ENCODE results near the gene FAAP100. TPM values are rescaled to one million over a fixed set of nuclear protein-coding genes. Genes with fewer than 3 reads are reported as not detected.
"Not testable (repeated sequence)": the region's sequence is repeated elsewhere in the genome, so short reads cannot be mapped to it uniquely, and the experiment has no call there.

FAAP100 gene, protein sequence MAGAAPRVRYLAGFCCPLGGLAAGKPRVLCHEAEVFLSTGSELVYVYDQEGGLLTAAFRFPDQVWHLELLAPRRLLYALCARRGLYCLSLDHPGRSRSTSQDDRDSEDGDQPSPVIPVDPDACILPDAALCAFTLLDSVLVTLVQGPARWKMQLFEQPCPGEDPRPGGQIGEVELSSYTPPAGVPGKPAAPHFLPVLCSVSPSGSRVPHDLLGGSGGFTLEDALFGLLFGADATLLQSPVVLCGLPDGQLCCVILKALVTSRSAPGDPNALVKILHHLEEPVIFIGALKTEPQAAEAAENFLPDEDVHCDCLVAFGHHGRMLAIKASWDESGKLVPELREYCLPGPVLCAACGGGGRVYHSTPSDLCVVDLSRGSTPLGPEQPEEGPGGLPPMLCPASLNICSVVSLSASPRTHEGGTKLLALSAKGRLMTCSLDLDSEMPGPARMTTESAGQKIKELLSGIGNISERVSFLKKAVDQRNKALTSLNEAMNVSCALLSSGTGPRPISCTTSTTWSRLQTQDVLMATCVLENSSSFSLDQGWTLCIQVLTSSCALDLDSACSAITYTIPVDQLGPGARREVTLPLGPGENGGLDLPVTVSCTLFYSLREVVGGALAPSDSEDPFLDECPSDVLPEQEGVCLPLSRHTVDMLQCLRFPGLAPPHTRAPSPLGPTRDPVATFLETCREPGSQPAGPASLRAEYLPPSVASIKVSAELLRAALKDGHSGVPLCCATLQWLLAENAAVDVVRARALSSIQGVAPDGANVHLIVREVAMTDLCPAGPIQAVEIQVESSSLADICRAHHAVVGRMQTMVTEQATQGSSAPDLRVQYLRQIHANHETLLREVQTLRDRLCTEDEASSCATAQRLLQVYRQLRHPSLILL
- 25.9 TPM for polyA plus RNA-seq (2013, experiment 1 of 2; ENCODE audit: insufficient read length)
- 26.8 TPM for polyA plus RNA-seq (2013, experiment 2 of 2; ENCODE audit: insufficient read length)

GRCh38 chr17:81552244-81553017, at the start of gene FAAP100:
Gene FAAP100, minus strand, starts transcription at chr17:81552353. Its CDS starts 23 bp downstream, at chr17:81552330.
- peak; percentile 80 for DNase-seq

GRCh38 chr17:81601525-81602120, 49.5 kb upstream of the FAAP100 start:
- peak; percentile 78 for DNase-seq

- DNase-seq, result peak; percentile 84
These were observed 47.8 kb upstream of the FAAP100 start for GRCh38 chr17:81599719-81600486.

DNA sequence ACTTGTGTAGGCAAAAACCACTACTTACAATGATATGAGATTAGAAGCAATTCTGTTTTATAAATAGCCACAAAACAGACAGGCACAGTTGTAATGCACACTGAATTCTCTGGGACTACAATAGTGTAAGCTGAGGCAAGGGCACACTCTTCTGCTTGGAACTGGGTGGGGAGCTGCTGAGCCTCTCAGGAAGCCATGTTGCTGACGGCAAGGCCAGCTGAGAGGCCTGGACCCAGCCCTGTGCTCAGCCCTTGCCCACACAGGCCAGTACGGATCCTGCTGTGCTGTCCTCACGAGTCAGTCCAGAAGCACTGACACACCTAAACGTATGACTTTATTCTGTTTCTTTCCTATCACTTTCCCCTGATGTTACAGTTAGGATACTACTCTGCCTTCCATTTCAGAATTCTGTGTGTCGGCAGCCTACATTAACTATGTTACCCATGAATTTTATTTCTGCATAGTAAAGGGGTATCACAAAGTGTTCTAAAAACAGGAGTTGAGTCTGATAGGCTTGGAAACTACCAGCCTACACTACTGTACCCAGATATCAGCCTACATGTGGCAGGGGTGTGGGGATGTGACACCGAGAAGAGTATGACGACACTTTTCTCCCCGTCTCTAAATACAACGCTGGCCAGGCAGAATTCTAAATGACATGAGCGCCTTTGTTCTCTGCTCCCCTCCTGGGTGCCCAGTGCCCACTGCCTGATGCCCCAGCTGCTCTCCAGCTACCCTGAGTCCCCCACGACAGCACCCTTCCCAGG, 41.1 kb upstream of the FAAP100 start:
- no peak for DNase-seq

- no peak for DNase-seq
These were observed 39.8 kb upstream of the FAAP100 start for GRCh38 chr17:81591971-81592370.

DNA sequence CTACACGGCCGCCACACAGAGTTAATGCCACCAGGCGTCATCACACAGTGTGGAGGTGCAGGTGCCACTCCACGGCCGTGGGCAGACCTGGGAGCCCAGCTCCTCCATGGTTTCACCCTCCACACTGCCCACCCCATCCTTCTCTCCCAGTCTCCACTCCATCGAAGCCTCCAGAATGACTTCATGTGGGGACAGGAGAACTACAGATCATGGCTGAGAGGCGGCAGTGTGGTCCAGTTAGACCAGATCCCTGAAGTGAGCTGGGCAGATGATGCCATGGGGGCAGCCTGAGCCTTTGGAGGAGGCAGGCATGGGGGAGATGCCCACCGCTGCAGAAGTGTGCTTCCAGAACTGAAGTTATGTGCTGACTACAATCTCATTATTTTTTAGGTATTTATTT, 38.0 kb upstream of the FAAP100 start:
- DNase-seq, result no peak

DNA sequence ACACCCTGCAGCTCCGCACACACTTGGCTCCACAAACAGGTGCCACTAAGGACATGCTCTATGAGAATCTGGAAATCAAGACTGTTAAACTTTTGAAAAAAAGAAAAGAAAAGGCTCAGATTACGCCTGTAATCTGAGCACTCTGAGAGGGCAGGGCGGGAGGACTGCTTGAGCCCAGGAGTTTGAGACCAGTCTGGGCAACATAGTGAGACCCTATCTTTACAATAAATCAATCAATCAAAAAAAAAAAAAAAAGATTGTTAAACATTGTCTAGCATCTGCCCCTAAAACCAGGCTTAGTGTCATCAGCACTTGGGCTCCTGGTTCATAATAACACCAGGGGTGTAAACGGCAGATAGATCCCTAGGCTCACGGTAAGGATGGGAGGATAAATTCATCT, 37.5 kb upstream of the FAAP100 start:
- DNase-seq, result no peak

GRCh38 chr17:81586096-81586495, 33.9 kb upstream of the FAAP100 start:
- DNase-seq, result no peak

DNA sequence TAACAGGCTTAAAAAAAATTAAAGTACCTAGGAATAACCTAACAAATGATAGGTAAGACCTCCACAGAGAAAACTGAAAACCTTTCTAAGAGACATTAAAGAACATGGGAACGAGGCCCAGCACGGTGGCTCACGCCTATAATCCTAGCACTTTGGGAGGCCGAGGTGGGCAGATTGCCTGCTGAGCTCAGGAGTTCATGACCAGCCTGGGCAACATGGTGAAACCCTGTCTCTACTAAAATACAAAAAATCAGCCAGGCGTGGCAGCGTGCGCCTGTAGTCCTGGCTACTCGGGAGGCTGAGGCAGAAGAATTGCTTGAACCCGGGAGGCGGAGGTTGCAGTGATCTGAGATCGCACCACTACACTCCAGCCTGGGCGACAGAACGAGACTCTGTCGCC, 32.6 kb upstream of the FAAP100 start:
- DNase-seq, result not testable (repeated sequence)

DNA sequence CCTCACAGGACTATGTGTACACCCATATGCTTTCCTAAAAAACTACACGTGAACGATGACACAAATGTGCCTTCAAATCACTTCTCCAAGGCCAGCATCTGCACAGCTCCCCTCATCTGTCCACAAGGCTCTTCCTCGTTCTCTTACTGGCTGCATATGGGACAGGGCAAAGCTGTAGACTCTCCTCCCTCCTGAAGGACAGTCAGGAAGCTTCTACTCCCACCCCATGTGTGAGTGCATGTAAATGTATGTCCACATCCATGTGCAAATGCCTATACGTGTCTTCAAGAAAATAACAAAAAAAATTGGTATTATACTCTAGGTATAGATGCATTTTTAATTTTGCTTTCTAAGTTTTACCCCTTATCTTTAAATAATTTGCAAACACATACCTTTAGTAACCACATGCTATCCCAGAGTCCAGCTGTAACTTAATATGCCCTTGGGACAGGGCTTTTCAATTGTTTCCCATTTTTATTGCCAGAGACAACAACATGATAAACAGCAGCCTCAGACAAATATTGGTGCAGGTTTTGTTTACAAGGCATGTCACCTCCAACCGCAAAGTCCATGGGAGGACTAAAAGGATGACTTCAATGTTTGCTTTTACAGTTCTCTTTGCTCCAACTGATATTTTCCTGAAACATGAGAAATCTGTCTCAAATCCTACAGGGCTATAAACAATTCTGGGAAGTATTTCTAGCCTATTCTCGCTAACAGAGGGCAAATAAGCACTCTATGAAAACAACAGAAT, 31.6 kb upstream of the FAAP100 start:
- DNase-seq, result no peak

GRCh38 chr17:81582749-81583148, 30.6 kb upstream of the FAAP100 start:
- no peak for DNase-seq

DNA sequence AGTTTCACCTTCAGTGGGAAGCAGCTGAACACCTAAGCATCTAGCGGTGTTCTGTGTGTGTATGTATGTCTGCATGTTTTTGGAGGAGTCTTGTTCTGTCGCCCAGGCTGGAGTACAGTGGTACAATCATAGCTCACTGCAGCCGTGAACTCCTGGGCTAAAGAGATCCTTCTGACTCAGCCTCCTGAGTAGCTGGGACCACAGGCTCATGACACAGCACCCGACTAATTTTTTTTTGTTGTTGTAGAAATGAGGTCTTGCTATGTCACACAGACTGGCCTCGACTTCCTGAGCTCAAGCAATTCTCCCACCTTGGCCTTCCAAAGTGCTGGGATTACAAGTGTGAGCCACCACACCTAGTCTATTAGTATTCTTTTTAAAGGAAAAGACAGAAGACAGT, 30.2 kb upstream of the FAAP100 start:
- DNase-seq, result peak; percentile 77

- no peak for DNase-seq
These were observed 29.6 kb upstream of the FAAP100 start for GRCh38 chr17:81581758-81582157.

DNA sequence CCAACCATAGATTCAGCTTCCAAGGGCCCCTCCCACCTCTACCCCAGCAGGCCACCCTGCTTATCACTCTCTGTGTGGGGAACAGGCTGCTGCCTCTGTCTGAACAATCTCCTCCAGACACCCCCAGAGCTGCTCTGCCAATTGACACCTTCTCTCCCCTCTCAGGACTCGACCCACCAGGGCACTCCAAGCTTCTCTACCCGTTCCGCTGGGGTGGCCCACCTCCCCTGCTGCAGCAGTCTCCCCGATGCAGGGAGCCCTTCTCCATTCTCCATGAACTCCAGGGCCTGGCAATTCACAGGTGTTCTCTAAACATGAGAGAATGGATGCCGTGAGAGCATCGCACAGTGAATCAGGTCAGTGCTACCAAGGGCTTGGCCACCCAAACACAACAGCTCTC, 28.3 kb upstream of the FAAP100 start:
- DNase-seq, result no peak

DNA sequence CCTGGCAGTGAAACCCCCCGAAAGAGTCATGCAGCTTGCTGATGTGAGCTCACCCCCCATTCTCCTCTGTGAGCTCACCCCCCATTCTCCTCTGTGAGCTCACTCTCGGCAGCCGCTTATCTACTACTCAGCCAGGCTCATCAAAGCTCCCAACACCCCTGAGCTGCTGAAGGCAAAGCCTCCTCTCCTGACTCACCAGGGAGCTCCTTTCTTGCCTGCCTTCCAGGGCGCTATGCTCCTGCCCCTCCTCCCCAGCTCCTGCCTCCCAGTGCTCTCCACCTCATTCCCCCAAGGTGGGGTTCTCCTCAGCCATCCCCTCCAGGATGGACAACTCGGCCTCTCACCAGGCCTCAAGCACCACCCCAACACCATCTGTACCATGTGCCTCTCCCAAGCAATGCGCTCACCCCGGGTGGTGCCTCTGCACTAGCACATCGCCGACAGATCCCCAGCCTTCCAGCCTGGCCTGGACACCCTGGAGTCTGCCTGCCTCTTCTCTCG, 27.7 kb upstream of the FAAP100 start:
- peak; percentile 70 for DNase-seq

- DNase-seq, result no peak
These were observed 27.1 kb upstream of the FAAP100 start for GRCh38 chr17:81579298-81579697.

- no peak for DNase-seq
These were observed 26.5 kb upstream of the FAAP100 start for GRCh38 chr17:81578561-81579225.

DNA sequence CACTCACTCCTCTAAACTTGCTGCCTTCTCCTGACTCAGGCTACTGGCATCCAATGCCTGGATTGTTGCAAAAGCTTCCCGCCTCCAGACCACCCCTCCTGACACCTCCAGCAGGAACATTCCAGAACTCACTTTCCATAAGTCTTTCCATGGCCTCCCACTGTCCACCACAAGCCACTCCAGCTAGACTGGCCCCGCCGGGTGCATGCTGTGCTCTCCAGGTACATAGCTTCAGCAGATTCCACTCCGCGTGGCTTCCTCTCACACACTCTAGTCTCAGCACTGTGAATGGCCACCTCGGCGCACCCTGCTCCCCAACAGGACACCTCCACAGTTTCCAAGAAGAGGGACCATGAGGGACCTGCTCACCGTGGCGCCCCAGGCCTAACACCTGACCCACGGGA, 25.9 kb upstream of the FAAP100 start:
- peak; percentile 49 for DNase-seq
